NCI-H748 (cell line): Measurements from ENCODE around the gene BCAP29.

Experiments
- DNase-seq: peaks from one replicate; lab custom pipeline; 2025; ENCODE audit not compliant: unreplicated experiment; lab: John Stamatoyannopoulos, UW

Gene BCAP29

DNA sequence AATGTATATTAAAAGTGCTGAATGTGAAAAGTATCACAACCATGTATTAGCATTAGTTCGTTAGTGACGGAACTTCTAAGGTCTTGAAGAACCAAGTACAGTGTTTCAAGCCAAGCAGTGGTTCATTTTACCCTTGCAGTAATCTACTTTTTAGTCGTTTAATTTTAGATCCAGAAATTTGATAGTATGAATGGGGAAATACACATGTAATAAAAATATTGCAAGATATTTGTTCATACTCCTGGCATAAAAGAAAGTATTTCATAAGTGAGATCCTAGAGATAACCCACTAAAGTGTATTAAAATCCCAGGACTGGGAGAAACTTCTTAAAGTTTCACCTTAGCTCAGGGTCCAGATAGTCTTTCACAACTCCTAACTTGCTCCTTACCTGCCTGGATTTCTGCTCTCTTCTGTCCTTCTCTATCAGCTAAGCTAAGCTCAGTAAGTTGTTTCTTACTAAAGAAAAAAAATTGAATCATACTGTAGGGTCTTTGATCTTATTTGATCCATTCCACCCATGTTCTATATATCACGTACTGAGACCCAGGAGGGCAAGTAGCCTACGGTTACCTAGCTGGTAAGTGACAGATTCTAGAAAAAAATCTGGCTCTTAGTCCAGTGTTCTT is 1.5 kb downstream of the BCAP29 start:
- DNase-seq, result no peak

- no peak for DNase-seq
Measured at GRCh38 chr7:107582875-107583274, 2.8 kb downstream of the BCAP29 start.

DNA sequence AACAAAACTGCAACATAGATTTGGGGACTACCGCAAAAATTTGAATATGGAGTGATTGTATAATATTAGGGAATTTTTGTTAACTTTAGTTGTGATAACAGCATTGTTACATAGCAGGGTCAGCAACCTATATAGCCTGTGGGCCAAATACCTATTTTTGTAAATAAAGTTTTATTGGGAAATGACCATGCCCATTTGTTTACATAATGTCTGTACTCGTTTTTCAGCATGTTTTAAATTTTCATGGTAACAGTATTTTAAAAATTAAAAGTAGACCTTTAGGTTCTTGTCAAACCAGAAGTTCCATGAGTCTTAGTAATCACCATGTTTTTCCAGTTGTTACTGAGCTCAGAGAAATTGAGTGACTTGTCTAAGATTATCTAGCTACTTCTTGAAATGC is 4.7 kb downstream of the BCAP29 start:
- no peak for DNase-seq

DNA sequence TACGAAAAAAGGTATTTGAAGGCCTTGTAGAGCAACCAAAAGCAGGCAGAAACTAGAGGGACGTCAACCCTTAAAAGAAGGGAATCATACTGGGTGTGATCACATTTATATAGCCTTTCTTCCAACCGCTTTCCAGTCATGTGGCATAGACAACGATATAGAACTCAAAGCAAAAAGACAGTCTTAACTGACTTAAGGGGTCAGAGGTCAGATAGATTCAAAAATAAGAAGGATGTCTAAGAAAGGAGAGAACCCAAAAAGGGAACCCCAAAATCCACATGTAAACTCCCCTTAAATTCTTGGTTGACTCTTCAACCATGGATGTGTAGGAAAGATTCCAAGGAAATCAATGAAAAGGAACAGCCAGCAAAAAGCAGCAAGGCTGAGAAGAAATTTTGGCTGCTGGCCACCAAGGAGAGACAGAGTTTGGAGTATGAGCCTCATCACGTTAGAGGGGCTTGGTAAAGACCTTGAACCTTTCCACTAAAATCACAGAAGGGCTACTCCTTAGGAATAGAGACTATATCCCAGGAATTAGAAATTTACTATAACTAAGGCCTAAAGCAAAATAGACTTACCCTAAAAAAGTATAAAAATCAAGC is 8.6 kb downstream of the BCAP29 start:
- DNase-seq, result no peak

- DNase-seq, result no peak
Measured at GRCh38 chr7:107591421-107591820, 11.4 kb downstream of the BCAP29 start.

DNA sequence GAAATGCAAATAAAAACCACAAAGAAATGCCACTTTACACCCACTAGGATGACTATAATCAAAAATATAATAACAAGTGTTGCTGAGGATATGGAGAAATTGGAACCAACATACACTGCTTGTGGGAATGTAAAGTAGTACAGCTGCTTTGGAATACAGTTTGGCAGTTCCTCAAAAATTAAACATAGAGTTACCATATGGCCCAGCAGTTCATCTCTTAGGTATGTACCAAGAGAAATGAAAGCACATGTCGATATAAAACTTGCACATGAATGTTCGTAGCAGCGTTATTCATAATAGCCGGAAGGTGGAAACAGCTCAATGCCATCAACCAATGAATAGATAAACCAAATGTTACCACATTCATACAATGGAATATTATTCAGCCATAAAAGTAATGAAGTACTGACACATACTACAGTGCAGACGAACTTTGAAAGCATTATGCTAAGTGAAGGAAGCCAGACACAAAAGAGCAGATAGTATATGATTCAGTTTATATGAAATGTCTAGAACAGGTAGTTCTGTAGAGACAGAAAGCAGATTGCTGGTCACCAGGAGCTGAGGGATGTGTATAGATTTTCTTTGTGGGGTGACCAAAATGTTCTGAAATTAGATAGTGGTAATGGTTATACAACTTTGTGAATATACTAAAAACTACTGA is 12.4 kb downstream of the BCAP29 start:
- no peak for DNase-seq

DNA sequence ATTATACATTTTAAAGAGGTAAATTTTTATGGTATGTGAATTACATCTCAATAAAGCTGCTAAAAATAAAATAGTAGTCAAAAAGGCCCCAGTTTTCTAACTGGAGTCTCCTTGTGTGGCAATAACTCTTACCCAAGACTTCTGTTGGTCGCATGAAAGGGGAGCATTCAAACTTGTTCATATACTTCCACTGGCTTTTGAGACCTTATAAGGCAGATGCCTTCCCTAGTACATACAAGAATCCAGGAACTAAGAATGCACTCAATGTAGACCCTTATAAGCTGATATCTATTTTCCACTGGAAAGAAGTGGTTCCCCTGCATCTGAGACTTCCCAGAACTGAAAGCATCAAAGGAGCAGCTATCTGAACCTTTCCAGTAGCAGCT is 13.0 kb downstream of the BCAP29 start:
- no peak for DNase-seq

GRCh38 chr7:107594961-107595737 is 15.1 kb downstream of the BCAP29 start:
- DNase-seq, result no peak

DNA sequence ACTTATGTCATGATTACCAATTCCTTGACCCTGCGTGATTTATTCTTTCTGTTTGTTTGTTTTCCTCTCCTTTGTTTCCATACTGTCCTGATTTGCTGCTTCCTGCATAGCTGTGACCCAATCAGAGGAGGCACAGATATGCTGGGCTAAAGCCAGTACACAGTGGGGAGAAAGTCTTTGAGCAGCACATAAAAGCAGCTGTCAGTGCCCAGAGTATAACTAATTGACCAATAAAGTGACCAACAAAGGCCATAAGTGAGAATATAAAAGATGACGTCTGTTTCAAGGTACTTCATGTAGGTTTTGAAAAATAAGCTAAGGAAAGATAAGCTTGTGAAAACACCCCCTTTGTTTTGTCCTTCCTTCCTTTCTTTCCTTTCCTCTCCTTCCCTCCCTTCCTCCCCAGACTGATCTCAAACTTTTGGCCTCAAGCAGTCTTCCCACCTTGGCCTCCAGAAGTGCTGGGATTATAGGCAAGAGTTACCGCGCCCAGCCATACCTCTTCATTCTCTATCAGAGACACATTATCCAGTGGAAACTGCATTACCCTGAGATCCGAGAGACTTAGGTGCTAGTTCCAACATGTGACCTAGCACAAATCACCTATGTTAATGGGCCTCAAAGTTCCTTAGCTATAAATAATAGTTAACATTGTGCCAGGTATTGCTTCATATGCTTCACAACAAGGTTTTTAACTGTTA is 17.0 kb downstream of the BCAP29 start:
- DNase-seq, result no peak

DNA sequence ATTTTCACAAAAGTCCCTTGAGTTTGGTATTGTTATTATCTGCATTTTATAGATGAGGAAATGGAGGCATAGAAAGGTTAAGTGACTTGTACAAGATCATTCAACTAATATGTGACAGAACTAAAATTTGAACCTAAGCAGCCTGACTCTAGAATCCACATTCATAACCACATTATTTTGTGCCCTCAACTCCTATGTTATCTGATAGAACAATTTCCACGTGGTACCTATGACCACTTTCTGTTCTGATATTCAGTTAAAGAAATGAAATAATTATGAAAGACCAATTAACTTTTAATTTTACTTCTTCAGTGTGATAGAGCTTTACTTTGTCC is 17.5 kb downstream of the BCAP29 start:
- DNase-seq, result no peak

- no peak for DNase-seq
Measured at GRCh38 chr7:107597953-107598352, 17.9 kb downstream of the BCAP29 start.

DNA sequence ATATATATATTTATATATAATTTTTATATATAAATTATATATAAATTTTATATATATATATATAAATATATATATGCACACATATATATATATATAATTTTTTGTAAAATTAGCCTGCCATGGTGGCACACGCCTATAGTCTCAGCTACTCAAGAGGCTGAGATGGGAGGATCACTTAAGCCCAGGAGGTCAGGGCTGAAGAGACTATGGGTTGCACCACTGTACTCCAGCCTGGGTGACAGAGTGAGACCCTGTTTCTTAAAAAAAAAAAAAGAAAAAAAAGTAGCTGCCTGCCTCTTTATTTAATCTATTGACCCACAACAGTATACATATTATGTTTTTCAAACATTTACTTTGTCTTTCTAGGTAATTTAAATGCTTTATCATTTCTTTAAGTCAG is 19.2 kb downstream of the BCAP29 start:
- DNase-seq, result no peak

DNA sequence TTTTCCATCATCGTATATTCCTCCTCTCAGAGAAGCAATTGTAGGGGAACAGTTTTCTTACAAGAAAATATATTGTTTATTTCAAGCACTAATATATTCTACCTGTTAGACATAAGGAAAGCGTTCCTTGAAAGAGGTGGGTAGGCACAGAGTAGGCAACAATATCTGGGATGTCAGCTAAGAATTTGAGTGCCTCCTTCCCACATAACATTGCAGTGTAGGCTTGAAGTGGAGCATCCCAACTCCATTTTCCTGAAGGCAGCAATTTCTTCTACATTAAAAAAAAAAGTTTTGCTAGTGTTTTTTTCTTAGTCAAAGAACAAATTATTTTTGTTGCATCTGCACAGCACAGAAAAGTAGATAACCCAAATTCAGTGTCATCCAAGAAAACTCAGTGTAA is 20.8 kb downstream of the BCAP29 start:
- no peak for DNase-seq

DNA sequence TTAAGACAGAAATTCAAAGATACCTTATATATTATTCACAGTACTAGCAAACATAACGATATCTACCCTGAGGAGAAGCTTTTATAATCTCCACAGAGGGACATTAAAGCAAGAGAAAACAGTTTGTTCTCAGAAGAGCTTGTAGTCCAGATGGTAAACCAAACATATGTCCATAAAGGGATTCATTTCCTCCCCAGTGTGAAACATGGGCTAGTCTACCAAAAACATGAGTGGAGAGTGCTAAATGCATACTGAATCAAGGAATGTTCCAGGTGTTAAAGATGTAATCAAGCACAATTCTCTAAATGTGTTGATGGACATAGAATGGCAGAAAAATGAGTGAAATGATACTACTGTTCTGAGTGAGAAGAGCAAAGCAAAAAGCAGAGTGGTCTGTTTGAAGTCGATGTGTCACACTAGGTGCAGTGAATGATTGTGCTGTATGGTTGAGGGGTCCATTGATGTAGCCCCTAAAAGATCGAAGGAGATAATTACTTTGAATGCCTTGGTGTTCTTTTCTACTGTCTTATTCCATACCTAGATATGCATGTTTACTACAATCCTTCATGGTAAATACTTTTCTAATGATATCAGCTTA is 25.3 kb downstream of the BCAP29 start:
- DNase-seq, result no peak

GRCh38 chr7:107606303-107606702 is 26.3 kb downstream of the BCAP29 start:
- DNase-seq, result no peak

DNA sequence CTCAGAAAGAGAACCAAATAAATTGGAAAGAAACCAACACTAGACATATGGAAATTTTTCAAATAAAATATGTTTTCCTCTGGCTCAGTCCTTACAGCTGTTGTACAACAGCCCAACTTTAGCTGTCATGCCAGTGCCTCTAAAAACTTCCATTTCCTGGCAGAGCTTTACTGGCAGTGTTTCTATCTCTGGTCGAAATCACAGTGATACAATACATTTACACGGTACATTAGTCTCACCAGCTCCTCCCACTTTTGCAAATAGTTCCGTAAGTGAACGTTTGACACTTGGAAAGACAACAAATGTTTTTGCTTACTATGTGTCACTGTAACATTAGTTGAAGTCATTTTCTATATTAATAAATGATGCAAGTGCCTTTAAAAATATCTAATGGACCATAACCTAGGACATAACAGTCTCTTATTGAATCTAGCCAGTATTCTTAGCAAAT is 29.8 kb downstream of the BCAP29 start:
- no peak for DNase-seq

DNA sequence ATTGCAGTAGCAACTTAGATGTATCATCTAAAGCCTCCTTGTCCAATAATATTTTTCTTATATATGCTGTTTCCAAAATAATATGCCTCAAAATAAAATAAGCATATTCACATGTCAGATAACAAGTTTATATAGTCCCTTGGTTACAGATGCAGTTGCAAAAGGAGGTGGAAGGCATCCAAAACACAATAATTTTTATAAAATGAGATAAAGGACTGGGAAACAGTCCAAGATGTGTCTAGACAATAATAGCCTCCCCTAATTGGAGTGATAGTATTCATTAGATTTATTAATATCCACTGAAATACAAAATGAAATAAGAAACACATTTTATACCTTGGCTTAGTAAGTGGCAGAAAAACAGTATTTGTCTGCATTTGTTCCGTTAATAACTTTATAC is 30.3 kb downstream of the BCAP29 start:
- no peak for DNase-seq

GRCh38 chr7:107613439-107613838 is 33.4 kb downstream of the BCAP29 start:
- DNase-seq, result no peak

DNA sequence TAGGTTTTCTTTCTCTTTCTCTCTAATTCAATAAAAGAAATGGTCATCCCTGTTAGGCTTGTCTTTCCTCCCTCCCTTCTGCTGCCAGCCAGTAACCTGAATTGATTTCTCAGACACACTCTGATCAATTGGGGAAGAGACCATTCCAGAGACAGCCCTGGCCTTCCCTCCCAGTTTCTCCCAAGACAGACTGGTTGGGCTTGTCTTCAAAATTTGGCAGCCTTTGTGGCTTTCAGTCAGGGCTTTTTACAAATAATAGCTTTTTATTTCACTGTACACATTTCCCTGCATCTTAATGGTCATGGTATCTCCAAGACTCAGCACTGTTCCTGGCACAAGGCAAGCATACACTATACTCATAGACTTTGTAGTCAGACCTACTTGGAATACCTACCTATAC is 33.9 kb downstream of the BCAP29 start:
- no peak for DNase-seq

GRCh38 chr7:107614425-107614824 is 34.4 kb downstream of the BCAP29 start:
- DNase-seq, result peak; percentile 3
